Measurements from ENCODE around the gene ZNF837.

ZNF837 gene

DNA sequence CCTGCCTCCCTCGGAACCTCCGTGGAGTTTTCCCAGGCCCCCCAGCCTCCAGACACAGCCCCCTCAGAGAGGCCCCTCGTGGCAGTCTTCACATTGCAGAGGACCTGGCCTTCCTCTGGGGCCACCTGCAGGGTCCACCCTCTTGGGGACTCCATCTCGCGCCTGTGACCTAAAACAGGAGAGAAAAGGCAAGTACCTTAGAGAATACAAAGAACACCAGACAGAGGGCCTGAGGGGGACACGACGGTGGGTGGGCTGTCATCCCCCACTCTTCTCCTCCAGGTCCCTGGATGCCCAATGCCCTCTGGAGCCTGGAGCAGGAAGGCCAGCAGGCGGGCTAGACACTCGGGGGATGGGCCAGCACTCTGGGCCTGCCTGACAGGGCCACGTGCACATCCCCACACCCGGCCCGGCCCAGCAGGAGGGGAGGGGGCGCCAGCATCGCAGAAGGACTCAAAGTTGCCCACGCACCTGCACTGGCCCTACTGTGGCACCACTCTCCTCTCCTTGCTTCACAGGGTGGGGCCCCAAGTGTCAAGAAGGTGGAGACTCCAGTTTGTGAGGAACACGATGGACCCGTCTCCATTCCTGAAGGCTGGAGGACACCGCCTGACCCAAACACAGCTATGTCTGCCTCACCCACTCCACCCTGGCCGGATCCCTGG is 23.2 kb downstream of the ZNF837 start:
- DNase-seq (ENCODE audit: low read depth): no peak
- TF ChIP-seq, protein P1, sequence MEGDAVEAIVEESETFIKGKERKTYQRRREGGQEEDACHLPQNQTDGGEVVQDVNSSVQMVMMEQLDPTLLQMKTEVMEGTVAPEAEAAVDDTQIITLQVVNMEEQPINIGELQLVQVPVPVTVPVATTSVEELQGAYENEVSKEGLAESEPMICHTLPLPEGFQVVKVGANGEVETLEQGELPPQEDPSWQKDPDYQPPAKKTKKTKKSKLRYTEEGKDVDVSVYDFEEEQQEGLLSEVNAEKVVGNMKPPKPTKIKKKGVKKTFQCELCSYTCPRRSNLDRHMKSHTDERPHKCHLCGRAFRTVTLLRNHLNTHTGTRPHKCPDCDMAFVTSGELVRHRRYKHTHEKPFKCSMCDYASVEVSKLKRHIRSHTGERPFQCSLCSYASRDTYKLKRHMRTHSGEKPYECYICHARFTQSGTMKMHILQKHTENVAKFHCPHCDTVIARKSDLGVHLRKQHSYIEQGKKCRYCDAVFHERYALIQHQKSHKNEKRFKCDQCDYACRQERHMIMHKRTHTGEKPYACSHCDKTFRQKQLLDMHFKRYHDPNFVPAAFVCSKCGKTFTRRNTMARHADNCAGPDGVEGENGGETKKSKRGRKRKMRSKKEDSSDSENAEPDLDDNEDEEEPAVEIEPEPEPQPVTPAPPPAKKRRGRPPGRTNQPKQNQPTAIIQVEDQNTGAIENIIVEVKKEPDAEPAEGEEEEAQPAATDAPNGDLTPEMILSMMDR (IDR thresholded peaks at IDR 0.05; ENCODE audit: insufficient read depth, low read depth, low read length, missing control alignments): no peak
- no peak overlapping the region for H3K4me3 ChIP-seq (ENCODE audit: low read depth, low read length)

DNA sequence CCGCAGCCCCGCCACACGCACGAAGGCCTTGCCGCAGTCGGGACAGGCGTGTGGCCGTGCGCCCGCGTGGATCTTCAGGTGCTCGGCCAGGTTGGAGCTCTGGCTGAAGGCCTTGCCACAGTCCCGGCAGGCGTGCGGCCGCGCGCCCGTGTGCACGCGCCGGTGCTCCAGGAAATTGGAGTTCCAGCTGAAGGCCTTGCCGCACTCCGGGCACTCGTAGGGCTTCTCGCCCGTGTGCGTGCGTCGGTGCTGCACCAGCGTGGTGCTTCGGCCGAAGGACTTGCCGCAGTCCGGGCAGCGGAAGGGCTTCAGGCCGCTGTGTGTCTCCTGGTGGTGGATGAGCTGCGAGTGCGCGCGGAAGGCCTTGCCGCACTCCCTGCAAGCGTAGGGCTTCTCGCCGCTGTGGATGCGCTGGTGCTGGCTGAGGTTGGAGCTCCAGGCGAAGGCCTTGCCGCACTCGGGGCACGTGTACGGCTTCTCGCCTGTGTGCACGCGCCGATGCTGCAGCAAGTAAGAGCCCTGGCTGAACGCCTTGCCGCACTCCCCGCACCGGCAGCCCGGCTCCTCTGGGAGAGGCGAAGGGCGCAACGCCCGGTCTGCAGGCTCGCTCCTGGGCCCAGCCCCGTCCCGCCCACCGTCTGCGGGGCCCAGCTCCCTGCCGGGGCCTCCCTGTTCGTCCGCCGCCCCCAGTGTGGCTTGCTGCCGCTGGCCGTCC is 23.9 kb downstream of the ZNF837 start:
- no peak overlapping the region for H3K4me3 ChIP-seq (ENCODE audit: low read depth, low read length)
- DNase-seq (ENCODE audit: low read depth): no peak
- TF ChIP-seq, protein P1 (IDR thresholded peaks at IDR 0.05; ENCODE audit: insufficient read depth, low read depth, low read length, missing control alignments): no peak

DNA sequence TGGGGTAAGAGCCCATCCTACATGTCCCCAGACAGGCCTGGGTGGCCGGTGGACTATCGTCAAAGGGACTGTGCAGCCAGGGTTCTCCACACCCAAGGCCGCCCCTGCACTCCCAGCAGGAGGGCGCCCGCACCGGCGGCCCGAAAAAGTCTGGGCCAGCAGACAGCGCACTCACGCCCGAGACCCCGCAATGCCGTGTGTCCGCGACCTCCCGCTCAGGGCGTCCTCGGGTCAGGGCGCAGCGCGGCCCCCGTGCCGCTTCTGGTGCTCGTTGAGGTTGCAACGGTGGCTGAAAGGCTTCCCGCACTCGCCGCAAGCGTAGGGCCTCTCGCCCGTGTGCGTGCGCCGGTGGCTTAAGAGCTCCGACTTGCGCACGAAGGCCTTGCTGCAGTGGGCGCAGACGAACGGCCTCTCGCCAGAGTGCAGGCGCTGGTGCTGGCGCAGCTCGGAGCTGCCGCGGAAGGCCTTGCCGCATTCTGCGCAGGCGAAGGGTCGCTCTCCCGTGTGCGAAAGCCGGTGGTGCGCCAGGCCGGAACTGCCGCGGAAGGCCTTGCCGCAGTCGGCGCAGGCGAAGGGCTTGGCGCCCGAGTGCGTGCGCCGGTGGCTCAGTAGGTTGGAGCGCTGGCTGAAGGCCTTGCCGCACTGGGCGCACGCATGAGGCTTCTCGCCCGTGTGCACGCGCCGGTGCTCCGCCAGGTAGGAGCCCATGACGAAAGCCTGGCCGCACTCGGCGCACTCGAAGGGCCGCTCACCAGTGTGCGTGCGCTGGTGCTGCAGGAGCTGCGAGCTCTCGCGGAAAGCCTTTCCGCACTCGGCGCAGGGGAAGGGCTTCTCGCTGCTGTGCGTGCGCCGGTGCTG is 24.7 kb downstream of the ZNF837 start:
- DNase-seq (ENCODE audit: low read depth): no peak
- H3K4me3 ChIP-seq (ENCODE audit: low read depth, low read length): no peak overlapping the region
- TF ChIP-seq, protein P1 (IDR thresholded peaks at IDR 0.05; ENCODE audit: insufficient read depth, low read depth, low read length, missing control alignments): no peak

DNA sequence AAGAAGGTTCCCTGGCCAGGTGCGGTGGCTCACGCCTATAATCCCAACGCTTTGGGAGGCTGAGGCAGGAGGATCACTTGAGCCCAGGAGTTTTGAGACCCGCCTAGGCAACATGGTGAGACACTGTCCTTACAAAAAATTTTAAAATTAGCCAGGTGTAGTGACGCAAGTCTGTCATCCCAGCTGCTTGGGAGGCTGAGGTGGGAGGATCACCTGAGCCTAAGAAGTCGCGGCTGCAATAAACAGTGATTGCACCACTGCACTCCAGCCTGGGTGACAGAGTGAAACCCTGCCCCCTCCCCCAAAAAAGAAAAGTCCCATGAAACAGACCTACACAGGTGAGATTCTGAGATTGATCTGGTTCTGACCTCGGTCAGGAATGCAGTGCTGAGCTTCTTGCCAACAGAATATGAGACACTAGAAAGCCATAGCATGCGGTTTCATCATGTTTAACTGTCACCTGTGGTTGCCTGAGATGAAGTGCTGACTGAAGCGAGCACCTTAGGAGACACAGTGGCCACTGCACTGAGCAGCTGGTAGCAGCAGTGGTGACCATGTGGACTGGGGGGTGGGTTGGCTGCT is 25.5 kb downstream of the ZNF837 start:
- TF ChIP-seq, protein P1 (IDR thresholded peaks at IDR 0.05; ENCODE audit: insufficient read depth, low read depth, low read length, missing control alignments): no peak

DNA sequence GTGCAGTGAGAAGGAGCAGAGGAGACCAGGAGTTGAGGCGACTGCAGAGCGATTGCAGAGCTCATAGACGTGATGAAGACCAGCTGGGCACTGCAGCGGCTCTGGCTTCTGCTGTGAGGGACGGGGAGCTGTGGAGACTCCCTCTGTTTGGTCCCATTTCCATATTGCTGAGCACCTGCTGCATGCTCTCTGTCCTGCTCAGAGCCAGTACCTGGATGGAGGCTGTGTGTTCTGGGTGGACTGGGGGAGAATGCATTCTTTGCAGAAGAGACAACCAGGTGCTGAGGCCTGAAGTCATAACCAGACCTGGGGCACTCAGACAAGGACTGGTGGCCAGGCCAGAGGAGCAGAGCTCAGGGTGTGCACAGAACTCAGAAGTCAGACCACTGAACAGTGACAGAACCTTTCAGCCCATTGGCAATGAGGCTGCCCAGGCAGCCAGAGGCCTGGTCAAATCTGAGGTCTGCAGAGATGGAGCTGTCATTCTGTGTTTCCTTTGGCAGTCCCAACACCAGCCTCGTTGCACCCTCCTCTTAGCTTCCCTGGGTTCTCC is 26.3 kb downstream of the ZNF837 start:
- TF ChIP-seq, protein P1 (IDR thresholded peaks at IDR 0.05; ENCODE audit: insufficient read depth, low read depth, low read length, missing control alignments): no peak
- no peak overlapping the region for H3K4me3 ChIP-seq (ENCODE audit: low read depth, low read length)
- DNase-seq (ENCODE audit: low read depth): no peak

More for the DNA sequence above, 25.5 kb downstream of the ZNF837 start:
- H3K4me3 ChIP-seq (ENCODE audit: low read depth, low read length): no peak overlapping the region
- DNase-seq (ENCODE audit: low read depth): no peak

DNA sequence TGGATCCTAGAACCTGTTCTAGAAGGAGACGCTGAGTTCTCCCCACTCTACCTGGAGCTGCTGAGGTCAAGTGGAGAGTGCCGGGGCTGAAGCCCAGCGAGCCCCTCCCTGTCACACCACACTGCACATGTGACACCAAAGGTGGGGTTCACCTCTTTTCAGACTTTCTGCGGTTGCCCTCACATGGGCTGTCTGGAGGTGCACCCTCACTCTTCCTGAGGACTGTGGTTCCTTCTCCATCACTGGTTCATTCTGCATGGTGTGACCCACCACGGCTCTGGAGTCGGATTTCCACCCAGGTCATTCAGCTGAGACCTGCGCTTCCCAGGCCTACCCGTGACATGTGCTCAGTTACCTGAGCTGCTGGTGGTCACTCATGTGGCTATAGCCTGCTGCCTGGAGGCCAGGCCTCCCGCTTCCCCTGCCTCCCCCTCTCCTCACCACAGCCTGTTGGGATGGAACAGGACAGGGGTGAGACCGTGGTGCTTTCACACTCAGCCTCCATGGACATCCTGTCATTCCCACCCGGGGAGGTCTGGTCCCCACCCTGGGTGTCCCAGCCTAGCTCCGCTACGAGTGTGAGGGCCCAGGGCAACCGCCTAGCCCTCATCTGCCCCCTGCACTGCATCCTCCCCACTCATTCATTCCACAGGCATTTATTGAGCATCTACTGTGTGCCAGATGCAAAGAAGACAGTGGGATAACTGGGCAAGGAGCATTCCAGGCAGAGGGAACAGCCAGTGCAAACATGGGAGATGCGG is 26.9 kb downstream of the ZNF837 start:
- no peak overlapping the region for H3K4me3 ChIP-seq (ENCODE audit: low read depth, low read length)
- DNase-seq (ENCODE audit: low read depth): no peak
- TF ChIP-seq, protein P1 (IDR thresholded peaks at IDR 0.05; ENCODE audit: insufficient read depth, low read depth, low read length, missing control alignments): no peak
